Renal cortex interstitium (tissue), 15 donors: Measurements from ENCODE around the gene YY1. TPM values are rescaled to one million over a fixed set of nuclear protein-coding genes. Genes with fewer than 3 reads are reported as not detected.
"Not testable (repeated sequence)": the region's sequence is repeated elsewhere in the genome, so short reads cannot be mapped to it uniquely, and the experiment has no call there.

Experiments
- DNase-seq, 11 donors: peaks; one replicate each; pipeline ENCODE4 v3.0.0-alpha.2; 2013; ENCODE audit warnings: low read depth in 9 of 11, low spot score in 4 of 11; ENCODE audit errors: extremely low read depth in 1 of 11
- long read RNA-seq, 16 experiments: transcript quantifications; one replicate each; lab custom pipeline, GENCODE V29; 2026
- polyA plus RNA-seq, 3 donors: library from polyadenylated mRNA; unstranded; fragments of 120-200 nt; gene quantifications; one replicate each; pipeline ENCODE4 v1.2.1, GENCODE V29; 2013; ENCODE audit not compliant: insufficient read length in 3 of 3

The YY1 gene
- 100 to 1,000 TPM; 127 to 160 (median 143) TPM for polyA plus RNA-seq
- long read RNA-seq, donor 1, full-length matches to known transcripts, result 73 of 102 reads
- long read RNA-seq, donor 1, partial matches to known transcripts, result 29 of 102 reads
- long read RNA-seq, donor 1, other reads (novel, unspliced or antisense), result 0 of 102 reads
- long read RNA-seq, donor 2, full-length matches to known transcripts, result 74 of 118 reads
- long read RNA-seq, donor 2, partial matches to known transcripts, result 44 of 118 reads
- long read RNA-seq, donor 2, other reads (novel, unspliced or antisense), result 0 of 118 reads
- long read RNA-seq, donor 3, full-length matches to known transcripts, result 86 of 99 reads
- long read RNA-seq, donor 3, partial matches to known transcripts, result 13 of 99 reads
- long read RNA-seq, donor 3, other reads (novel, unspliced or antisense), result 0 of 99 reads
- long read RNA-seq, donor 4, full-length matches to known transcripts, result 44 of 44 reads
- long read RNA-seq, donor 4, partial matches to known transcripts, result 0 of 44 reads
- long read RNA-seq, donor 4, other reads (novel, unspliced or antisense), result 0 of 44 reads
- long read RNA-seq, donor 5, result 0 reads
- long read RNA-seq, donor 6, full-length matches to known transcripts, result 113 of 156 reads
- long read RNA-seq, donor 6, partial matches to known transcripts, result 43 of 156 reads
- long read RNA-seq, donor 6, other reads (novel, unspliced or antisense), result 0 of 156 reads
- long read RNA-seq, donor 7, full-length matches to known transcripts, result 94 of 154 reads
- long read RNA-seq, donor 7, partial matches to known transcripts, result 60 of 154 reads
- long read RNA-seq, donor 7, other reads (novel, unspliced or antisense), result 0 of 154 reads
- long read RNA-seq, donor 8, result 0 reads
- long read RNA-seq, donor 9, full-length matches to known transcripts, result 53 of 59 reads
- long read RNA-seq, donor 9, partial matches to known transcripts, result 6 of 59 reads
- long read RNA-seq, donor 9, other reads (novel, unspliced or antisense), result 0 of 59 reads
- long read RNA-seq, donor 10, full-length matches to known transcripts, result 97 of 122 reads
- long read RNA-seq, donor 10, partial matches to known transcripts, result 25 of 122 reads
- long read RNA-seq, donor 10, other reads (novel, unspliced or antisense), result 0 of 122 reads
- long read RNA-seq, donor 11, full-length matches to known transcripts, result 45 of 53 reads
- long read RNA-seq, donor 11, partial matches to known transcripts, result 8 of 53 reads
- long read RNA-seq, donor 11, other reads (novel, unspliced or antisense), result 0 of 53 reads
- long read RNA-seq, donor 12, full-length matches to known transcripts, result 48 of 60 reads
- long read RNA-seq, donor 12, partial matches to known transcripts, result 12 of 60 reads
- long read RNA-seq, donor 12, other reads (novel, unspliced or antisense), result 0 of 60 reads
- long read RNA-seq, donor 13, result 0 reads
- long read RNA-seq, donor 14, full-length matches to known transcripts, result 50 of 50 reads
- long read RNA-seq, donor 14, partial matches to known transcripts, result 0 of 50 reads
- long read RNA-seq, donor 14, other reads (novel, unspliced or antisense), result 0 of 50 reads
- long read RNA-seq, donor 15, full-length matches to known transcripts, result 34 of 34 reads
- long read RNA-seq, donor 15, partial matches to known transcripts, result 0 of 34 reads
- long read RNA-seq, donor 15, other reads (novel, unspliced or antisense), result 0 of 34 reads
- long read RNA-seq, donor 16, full-length matches to known transcripts, result 137 of 167 reads
- long read RNA-seq, donor 16, partial matches to known transcripts, result 30 of 167 reads
- long read RNA-seq, donor 16, other reads (novel, unspliced or antisense), result 0 of 167 reads

- DNase-seq, result peak; percentile 85 to 98 (median 97)
Observed at GRCh38 chr14:100238419-100239210, at the start of gene YY1. TSS of gene YY1 (plus strand) at chr14:100239144. CDS start at chr14:100239245, 101 bp downstream.

GRCh38 chr14:100190126-100190525 lies 48.8 kb upstream of the YY1 start:
- DNase-seq, result no peak

DNA sequence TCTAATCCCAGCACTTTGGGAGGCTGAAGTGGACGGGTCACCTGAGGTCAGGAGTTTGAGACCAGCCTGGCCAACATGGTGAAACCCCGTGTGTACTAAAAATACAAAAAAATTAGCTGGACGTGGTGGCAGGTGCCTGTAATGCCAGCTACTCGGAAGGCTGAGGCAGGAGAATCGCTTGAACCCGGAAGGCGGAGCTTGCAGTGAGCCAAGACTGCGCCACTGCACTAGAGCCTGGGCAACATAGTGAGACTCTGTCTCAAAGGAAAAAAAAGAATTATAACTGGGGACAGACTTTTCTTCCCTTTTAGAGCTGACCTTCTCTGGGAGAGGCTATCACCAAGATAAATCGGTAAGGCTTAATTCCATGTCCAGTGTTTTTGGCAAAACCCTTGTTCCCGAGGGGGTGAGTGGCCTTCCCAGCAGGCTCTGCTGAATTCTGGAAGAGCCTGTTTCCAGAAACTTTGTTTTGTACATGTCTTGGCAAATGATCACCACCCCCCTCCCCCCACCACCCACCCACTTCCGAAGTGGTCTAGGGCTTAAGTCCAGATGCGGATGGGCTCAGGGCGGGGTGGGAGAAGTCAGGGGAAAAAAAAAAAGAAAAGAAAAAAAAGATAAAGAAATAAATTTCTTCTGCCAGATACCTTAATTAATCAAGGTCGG lies 47.2 kb upstream of the YY1 start:
- DNase-seq, result no peak

GRCh38 chr14:100192250-100192671 lies 46.7 kb upstream of the YY1 start:
- no peak for DNase-seq

GRCh38 chr14:100192672-100193416 lies 46.1 kb upstream of the YY1 start:
- DNase-seq, result peak; percentile 91 to 99 (median 98)

DNA sequence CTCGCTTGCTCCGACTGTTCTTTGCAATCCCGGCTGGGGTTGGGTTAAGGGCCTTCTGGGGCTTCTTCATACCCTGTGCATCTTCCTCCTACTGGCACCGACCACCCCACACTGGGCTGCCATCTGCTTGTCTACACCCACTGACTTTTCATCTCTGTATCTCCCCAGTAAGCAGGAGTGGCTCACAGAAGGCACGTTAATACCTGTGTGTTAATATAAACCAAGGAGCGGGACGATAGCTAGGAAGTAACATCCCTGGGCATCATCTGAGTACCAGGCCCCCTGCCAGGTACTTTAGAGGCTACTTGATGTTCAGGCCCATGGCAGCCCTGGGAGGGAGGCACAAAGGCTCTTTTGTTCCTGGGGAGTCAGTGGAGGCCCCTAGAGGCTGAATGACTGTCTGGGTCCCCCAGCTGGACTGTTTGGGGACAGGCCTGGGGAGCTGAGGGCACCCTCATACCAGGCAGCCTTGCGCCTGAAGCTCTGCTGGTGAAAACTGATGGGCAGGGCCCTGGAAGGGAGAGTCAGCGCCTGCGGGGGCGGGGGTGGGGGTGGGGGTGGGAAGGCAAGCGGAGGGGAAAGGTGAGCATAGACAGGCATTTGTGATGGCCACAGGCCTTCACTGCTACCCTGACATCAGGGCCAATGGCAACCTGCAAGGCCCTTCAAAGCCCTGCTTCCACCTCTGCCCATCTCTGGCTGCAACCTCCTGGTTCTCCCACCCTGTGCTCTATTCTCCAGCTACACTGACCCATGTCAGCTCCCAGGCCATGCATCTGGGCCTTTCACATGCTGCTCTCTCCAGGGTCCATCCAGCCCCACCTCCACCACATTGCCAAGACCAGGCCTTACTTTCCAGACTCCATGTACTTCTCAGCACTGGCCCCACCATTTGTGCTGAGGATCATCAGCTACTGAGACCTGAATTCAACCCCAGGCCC lies 45.3 kb upstream of the YY1 start:
- no peak for DNase-seq

- DNase-seq, result no peak
Observed at GRCh38 chr14:100199240-100199860, 39.6 kb upstream of the YY1 start.

GRCh38 chr14:100200311-100200710 lies 38.6 kb upstream of the YY1 start:
- DNase-seq, result no peak

GRCh38 chr14:100201701-100202100 lies 37.2 kb upstream of the YY1 start:
- DNase-seq, result no peak

GRCh38 chr14:100202712-100203111 lies 36.2 kb upstream of the YY1 start:
- no peak for DNase-seq

DNA sequence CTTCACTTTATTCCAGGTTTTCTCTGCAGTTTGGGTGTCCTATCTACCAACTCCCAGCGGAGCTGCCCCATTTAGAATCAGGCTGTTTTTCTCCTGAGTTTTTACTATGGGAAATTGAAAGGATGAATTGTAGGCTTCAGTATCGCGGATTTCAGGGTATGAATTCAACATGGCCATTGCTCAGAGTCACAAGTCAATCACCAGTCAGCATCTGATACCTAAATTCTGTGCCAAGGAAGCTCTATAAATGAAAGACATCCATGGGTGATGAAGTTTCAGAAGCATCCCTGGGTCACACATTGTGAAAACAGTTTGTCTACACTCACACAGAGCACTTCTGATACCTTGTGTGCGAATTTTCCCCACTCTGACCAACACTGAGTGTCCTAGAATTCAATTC lies 35.8 kb upstream of the YY1 start:
- no peak for DNase-seq

DNA sequence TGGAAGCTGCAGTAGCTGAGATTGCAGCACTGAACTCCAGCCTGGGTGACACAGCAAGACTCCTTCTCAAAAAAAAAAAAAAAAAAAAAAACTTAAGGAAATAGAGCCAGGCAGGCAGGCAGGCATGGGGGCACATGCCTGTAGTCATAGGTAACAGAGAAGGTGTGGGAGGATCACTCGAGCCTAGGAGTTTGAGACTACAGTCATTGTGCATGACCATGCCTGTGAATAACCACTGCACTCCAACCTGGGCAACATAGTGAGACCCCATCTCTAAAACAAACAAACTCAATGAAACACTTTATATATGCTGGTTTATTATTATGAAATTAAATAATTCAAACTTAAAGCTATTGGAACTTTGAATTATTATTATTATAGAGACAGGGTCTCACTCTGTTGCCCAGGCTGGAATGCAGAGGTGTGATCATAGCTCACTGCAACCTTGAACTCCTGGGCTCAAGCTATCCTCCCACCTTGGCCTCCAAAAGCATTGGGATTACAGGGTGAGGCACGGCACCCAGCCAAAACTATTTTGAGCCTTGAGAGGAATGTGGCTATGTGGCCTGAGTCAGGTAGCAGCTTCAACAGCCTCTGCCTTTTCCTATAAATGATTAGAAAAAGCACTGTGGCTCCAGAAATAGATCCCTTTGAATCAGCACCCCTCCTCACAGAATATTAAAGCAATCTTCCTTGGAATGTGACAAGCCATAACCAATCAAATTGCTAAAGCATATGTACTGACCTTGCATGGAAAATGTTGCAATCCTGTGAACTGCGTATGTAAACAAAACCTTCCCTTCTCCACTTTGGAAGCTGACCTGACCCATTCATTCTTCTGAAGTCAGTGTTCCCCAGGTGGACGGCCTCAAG lies 34.7 kb upstream of the YY1 start:
- no peak for DNase-seq

DNA sequence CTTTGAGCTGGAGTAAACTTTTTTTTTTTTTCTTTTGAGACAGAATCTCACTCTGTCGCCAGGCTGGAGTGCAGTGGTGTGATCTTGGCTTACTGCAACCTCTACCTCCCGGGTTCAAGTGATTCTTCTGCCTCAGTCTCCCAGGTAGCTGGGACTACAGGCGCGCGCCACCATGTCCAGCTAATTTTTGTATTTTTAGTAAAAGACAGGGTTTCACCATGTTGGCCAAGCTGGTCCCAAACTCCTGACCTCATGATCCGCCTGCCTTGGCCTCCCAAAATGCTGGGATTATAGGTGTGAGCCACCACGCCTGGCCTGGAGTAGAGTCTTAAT lies 34.1 kb upstream of the YY1 start:
- not testable (repeated sequence) for DNase-seq

DNA sequence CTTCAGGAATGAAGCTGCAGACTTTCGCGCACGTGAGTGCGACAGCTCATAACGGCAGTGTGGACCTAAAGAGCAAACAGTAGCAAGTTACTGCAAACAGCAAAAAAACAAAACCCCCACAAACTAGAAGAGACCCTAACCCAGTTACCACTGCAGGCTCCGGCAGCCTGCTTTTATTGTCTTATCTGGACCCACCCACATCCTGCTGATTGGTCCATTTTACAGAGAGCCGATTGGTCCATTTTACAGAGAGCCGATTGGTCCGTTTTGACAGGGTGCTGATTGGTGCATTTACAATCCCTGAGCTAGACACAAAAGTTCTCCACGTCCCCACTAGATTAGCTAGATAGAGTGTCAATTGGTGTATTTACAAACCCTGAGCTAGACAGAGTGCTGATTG lies 31.4 kb upstream of the YY1 start:
- not testable (repeated sequence) for DNase-seq
